C1 segment of cervical spinal cord (tissue), 14 donors: Measurements from ENCODE around the gene KIZ.

ENCODE experiments used
- DNase-seq, 14 donors: peaks; one replicate each; lab custom pipeline; 2025; lab: John Stamatoyannopoulos, UW

Gene KIZ

GRCh38 chr20:21125849-21126580, at the start of gene KIZ:
KIZ (plus strand) TSS chr20:21126082; CDS start chr20:21126116, 34 bp downstream.
- peak; percentile 64 to 96 (median 93) for DNase-seq

GRCh38 chr20:21077809-21078345, 48.0 kb upstream of the KIZ start:
- no peak for DNase-seq

- no peak for DNase-seq
Observed at GRCh38 chr20:21082584-21082983, 43.3 kb upstream of the KIZ start.

DNA sequence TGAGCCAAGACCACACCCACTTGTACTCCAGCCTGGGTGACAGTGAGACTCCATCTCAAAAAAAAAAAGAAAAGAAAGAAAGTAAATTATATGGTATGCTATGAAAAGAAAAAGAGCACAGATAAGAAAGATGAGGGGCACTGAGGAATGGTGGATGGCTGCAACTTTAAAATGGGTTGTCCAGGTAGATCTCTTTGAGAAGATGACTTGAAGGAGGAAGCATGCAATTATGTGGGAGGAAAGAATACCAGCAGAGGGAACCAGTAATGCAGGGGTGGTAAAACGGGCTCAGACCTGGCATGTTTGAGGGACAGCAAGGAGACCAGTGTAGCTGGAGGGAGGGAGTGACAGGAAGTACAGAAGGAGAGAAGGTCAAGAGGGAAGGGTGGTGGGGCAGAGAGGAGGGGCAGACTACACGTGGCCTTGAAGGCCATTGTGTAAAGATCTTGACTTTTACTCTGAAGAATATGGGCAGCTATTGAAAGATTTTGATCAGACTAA, 42.0 kb upstream of the KIZ start:
- DNase-seq, result no peak

GRCh38 chr20:21087862-21088540, 37.9 kb upstream of the KIZ start:
- DNase-seq, result no peak

DNA sequence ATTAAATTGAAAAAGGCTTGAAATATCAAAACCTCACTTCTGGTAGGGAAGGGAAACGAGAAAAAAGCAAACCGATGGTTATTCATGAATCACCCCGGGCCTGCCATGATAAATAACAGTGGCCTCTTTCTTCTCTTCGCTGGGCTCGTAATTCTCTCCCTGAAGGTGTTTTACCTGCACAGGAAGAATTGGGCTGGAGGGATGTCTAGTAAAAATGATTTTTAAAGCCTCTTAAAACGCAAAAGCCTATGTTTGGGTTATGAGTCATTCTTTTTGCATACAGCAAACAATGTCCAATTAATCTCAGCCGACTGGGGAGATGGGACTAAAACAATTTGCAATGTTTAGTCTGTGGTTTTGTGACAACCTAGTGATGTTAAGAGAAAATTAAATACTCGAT, 36.5 kb upstream of the KIZ start:
- DNase-seq, result no peak

DNA sequence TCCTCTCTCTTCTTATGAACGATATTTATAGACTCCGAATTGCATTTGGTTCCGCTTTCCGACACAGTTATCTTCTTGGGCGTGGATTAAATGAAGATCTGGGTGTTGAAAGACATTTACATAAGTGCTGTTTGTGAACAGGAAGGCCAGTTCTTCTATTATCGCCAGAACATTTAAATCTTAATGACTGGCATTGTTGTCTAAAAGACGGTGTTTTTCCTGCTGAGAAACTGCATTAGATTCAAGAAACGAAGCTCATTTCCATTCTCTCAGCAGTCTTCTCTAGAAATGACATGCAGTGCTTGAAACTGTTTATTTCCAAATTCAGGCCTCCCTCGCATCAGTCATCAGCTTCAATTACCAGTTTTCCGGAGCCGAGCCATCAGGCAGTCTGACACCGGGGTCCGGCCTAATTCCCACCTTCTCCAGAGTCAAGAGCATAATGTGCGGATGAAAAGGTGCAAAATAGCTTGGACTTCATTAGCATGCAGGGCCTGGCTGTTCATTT, 35.7 kb upstream of the KIZ start:
- peak in 2 of 14 donors; percentile 23 to 45 for DNase-seq

DNA sequence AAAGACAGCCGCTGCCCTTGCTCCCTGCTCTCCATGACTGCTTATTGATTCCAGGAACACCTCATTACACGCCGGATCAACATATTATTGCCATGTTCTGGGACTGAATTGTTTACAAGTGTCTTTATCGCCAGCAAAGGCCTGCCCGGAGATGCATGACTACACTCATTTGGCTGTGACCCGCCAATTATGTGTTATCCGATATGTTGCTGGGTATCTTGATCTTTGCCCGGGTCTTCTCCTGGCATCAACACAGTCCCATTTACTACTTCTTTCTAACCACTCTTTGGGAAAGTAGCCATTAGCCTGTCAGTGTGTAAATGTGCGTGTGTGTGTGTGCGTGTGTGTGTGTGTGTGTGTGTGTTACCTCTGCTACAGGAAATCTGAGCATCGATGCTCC, 35.2 kb upstream of the KIZ start:
- no peak for DNase-seq

- DNase-seq, result no peak
Observed at GRCh38 chr20:21092806-21093205, 33.1 kb upstream of the KIZ start.

GRCh38 chr20:21096321-21097043, 29.4 kb upstream of the KIZ start:
- DNase-seq, result peak in 9 of 14 donors; percentile 7 to 50 (median 33)

GRCh38 chr20:21099751-21100577, 25.9 kb upstream of the KIZ start:
- peak in 6 of 14 donors; percentile 13 to 59 (median 44) for DNase-seq

- peak in 4 of 14 donors; percentile 45 to 66 (median 56) for DNase-seq
Observed at GRCh38 chr20:21100578-21101452, 25.1 kb upstream of the KIZ start.

DNA sequence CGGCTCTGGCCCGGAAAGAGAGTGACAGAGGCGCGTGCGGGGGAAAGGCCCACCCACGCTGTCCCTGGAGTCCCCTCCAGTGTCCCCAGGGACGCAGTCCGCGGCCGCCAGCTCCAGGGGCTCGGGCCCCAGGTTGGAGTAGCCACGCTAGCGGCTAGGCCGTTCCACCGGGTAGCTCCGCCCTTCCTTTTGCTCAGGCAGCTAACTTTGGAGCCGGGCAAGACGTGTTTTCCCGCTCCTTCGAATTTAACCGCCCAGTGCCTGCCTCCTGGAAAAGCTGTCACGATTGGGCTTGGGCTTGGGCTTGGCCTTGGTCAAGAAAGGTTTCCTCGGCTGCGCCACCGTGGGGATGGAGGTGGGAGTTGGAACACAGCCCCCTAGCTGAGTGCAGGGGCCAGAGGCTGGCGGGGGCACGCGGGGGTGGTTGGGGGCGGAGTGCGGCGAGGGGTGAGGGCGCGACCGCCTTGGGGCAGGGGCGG, 24.4 kb upstream of the KIZ start:
- DNase-seq, result peak in 6 of 14 donors; percentile 39 to 69 (median 52)

- DNase-seq, result peak in 11 of 14 donors; percentile 40 to 75 (median 50)
Observed at GRCh38 chr20:21101932-21102575, 23.8 kb upstream of the KIZ start.

- DNase-seq, result peak in 11 of 14 donors; percentile 25 to 64 (median 47)
Observed at GRCh38 chr20:21102603-21103311, 23.1 kb upstream of the KIZ start.

DNA sequence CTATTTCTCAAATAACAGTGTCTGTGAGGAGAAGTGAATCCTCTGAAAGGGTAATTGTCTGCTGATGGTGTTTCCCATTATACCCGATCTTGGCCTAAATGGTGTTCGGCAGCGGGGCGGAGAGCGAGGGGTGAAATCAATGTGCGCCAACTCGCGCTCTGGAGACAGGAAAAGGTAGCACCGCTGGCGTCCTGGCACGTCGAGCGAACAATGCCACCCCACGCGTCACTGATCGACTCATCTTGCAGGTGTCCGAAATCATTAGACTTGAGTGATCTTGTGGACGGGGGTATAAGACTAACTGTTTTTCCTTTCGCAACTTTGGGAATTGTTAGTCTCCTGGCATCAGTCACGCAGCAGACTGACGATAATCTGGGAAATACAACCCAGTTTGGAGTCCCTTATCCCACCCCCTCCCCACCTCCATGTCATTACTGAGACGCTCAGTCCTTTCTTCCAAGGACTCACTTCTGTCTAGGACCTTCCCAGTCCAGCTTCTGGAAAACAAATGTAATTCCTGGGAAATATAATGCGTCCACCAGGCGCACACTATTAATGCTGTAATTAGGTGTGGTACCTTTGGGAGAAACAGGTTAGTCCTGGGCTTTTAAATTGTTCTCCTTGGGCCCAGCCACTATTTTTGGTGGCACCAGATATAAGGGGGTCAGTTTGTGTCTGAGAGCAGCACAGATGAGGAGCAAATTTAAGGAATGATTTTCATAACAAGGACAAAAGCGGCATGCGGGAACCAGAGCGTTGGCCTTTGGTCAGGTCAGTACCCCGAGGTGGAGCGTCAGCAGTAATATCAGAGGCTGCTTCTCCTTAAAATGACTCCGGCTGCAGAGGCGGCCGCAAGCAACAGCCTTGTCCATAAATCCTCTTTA, 22.1 kb upstream of the KIZ start:
- DNase-seq, result no peak

DNA sequence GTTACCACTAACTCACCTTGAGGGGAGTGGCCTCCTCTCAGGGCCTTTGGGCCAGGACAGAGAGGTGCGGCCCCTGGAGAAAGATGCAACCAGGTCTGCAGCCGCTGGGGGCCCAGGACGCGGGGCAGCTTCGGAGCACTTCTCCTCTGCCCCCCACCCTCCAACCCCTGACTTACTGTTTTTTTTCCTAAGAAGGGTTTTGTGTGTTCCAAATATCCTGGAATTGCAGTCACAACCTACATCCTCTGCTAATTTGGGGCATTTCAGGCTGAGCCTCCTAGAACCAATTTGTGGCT, 21.5 kb upstream of the KIZ start:
- no peak for DNase-seq

DNA sequence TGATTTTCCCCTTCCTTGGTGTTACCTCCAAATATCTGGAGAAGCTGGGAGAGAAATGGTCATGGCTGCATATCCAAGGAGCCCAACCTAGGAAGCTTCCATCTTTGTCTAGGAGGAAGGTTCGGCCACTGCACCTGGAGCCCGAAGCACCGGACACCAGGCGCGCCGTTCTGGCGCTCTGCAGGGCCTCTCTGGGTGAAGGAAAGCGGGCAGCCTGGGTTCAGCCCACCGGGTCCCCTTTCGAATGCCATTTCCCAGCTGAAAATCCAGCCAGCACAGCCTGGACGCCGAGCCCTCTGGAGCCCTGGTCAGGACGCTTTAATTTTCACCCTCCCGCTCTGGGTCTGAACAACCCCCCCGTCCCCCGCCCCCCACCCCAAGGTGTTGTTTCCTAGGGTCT, 21.0 kb upstream of the KIZ start:
- no peak for DNase-seq
